HL-60 (cell line): Measurements from ENCODE around the gene CACNA1C.
A peak's percentile ranks its signal among the peaks of the same experiment; 100 is the strongest.

ENCODE experiments used
- DNase-seq, 2 experiments: peaks; one replicate each; pipeline ENCODE4 v3.0.0-alpha.2; 2010 to 2020; ENCODE audit warnings: low read depth in 1 of 2, low spot score in 1 of 2
- H3K27ac ChIP-seq: fragments of 250-450 bp; sonication (Bioruptor Pico); replicated peaks from 2 replicates; pipeline ENCODE4 v1.5.1; 2020; ENCODE audit warnings: mild to moderate bottlenecking, moderate library complexity
- H3K27me3 ChIP-seq: fragments of 250-450 bp; sonication (Bioruptor Pico); 2 replicates; pipeline ENCODE4 v1.5.1; 2021; ENCODE audit warnings: mild to moderate bottlenecking, moderate library complexity; ENCODE audit not compliant: insufficient read depth, poor library complexity, severe bottlenecking
- H3K4me3 ChIP-seq: replicated peaks from 2 replicates; pipeline ENCODE4 v1.5.1; 2011; ENCODE audit warnings: mild to moderate bottlenecking, control low read depth, low read length; ENCODE audit not compliant: insufficient read depth
- GABPA ChIP-seq: IDR thresholded peaks from 2 replicates; pipeline ENCODE4 v1.6.1; 2012; ENCODE audit warnings: low read depth
- POLR2AphosphoS5 ChIP-seq: IDR thresholded peaks from 2 replicates; pipeline ENCODE4 v1.6.1; 2012; ENCODE audit warnings: low read depth
- SPI1 ChIP-seq: IDR thresholded peaks from 2 replicates; pipeline ENCODE4 v1.6.1; 2012; ENCODE audit warnings: low read depth, mild to moderate bottlenecking, borderline replicate concordance
- TF ChIP-seq, protein P1 (sequence below): IDR thresholded peaks from one replicate; pipeline ENCODE4 v1.5.1; 2011; ENCODE audit warnings: low read length, control low read depth, inconsistent platforms; ENCODE audit not compliant: insufficient read depth
- TF ChIP-seq, protein P2 (sequence below): IDR thresholded peaks from 2 replicates; pipeline ENCODE4 v1.6.1; 2012; ENCODE audit warnings: low read depth; ENCODE audit not compliant: insufficient replicate concordance

CACNA1C gene

DNA sequence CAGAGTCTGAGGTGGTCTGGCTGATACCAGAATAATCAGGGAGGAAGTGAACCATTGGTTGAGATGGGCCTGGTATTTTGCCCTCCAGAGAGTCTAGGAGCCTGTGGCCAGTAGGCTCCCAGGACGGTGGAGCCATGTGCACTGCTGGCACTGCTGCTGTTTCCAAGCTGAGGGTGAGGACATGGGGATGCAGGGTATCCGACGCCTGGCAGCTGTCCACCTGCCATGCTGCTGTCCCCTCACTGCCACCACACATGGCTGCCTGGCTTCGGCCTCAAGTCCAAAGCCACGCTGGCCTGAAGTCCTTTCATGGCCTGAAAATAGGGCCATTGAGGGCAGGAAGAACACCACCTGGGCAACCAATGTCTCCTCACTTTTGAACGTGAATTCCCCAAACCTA lies 8.6 kb downstream of the CACNA1C start:
- H3K27ac ChIP-seq: no peak overlapping the region

DNA sequence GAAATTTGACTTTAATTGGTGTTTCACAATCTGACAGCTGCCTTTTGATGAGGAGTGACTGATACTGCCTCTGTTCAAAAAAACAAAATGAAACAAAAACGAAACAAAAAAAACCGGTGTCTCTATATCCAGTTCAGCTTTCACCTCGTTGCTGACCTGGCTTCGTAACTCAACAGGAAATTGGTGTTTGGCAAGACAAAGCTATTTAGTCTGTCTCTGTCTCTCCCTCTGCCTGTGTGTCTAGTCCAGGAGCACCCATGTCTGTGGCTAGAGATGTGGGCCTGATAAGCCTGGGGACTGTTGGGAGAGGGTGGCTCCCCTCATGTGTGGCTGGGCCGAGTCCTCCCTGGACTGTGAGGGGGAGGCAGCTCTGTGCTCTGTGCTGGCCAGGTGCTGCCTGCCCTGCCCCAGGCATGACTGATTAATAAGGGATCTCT lies 11.3 kb downstream of the CACNA1C start:
- no peak overlapping the region for H3K4me3 ChIP-seq
- H3K27me3 ChIP-seq: no peaks in the 10 kb centered on the region
- no peak for TF ChIP-seq SPI1
- TF ChIP-seq POLR2AphosphoS5: peak; percentile 52; the same call in 1 of the 2 replicates
- TF ChIP-seq, protein P1, sequence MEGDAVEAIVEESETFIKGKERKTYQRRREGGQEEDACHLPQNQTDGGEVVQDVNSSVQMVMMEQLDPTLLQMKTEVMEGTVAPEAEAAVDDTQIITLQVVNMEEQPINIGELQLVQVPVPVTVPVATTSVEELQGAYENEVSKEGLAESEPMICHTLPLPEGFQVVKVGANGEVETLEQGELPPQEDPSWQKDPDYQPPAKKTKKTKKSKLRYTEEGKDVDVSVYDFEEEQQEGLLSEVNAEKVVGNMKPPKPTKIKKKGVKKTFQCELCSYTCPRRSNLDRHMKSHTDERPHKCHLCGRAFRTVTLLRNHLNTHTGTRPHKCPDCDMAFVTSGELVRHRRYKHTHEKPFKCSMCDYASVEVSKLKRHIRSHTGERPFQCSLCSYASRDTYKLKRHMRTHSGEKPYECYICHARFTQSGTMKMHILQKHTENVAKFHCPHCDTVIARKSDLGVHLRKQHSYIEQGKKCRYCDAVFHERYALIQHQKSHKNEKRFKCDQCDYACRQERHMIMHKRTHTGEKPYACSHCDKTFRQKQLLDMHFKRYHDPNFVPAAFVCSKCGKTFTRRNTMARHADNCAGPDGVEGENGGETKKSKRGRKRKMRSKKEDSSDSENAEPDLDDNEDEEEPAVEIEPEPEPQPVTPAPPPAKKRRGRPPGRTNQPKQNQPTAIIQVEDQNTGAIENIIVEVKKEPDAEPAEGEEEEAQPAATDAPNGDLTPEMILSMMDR: no peak
- TF ChIP-seq, protein P2, sequence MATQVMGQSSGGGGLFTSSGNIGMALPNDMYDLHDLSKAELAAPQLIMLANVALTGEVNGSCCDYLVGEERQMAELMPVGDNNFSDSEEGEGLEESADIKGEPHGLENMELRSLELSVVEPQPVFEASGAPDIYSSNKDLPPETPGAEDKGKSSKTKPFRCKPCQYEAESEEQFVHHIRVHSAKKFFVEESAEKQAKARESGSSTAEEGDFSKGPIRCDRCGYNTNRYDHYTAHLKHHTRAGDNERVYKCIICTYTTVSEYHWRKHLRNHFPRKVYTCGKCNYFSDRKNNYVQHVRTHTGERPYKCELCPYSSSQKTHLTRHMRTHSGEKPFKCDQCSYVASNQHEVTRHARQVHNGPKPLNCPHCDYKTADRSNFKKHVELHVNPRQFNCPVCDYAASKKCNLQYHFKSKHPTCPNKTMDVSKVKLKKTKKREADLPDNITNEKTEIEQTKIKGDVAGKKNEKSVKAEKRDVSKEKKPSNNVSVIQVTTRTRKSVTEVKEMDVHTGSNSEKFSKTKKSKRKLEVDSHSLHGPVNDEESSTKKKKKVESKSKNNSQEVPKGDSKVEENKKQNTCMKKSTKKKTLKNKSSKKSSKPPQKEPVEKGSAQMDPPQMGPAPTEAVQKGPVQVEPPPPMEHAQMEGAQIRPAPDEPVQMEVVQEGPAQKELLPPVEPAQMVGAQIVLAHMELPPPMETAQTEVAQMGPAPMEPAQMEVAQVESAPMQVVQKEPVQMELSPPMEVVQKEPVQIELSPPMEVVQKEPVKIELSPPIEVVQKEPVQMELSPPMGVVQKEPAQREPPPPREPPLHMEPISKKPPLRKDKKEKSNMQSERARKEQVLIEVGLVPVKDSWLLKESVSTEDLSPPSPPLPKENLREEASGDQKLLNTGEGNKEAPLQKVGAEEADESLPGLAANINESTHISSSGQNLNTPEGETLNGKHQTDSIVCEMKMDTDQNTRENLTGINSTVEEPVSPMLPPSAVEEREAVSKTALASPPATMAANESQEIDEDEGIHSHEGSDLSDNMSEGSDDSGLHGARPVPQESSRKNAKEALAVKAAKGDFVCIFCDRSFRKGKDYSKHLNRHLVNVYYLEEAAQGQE: no peak
- no peak for TF ChIP-seq GABPA
- H3K27ac ChIP-seq: peak overlapping the region; percentile 34
- DNase-seq: peak in 1 of 2 experiments; percentile 68

More for the DNA sequence above, 8.6 kb downstream of the CACNA1C start:
- TF ChIP-seq, protein P2: no peak
- TF ChIP-seq POLR2AphosphoS5 (no peak), SPI1 (no peak), GABPA (no peak)
- TF ChIP-seq, protein P1: no peak
- H3K27me3 ChIP-seq: no peaks in the 10 kb centered on the region
- no peak overlapping the region for H3K4me3 ChIP-seq
- DNase-seq: no peak

DNA sequence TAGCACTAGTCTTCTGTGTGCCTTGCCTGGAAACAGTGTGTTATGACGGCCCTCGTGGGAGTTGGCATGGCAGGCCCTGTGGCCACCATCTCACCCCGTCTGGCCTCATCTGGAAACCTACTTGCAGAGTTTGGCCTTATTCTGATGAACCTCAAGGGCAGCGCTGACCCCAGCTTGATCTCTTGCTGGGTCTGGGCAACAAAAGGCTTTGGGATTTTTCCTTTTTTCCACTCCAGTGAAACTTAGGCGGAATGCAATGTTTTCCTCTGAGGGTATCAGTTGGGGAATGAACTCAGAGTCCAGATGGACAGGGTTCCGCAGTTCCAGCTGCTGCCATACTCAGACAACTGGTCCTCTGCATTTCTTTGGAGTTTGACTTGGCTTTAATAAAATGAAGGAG lies 15.9 kb downstream of the CACNA1C start:
- Histone ChIP-seq H3K27ac (no peak overlapping the region), H3K4me3 (no peak overlapping the region), H3K27me3 (no peaks in the 10 kb centered on the region)
- TF ChIP-seq SPI1 (no peak), GABPA (no peak), POLR2AphosphoS5 (no peak)
- TF ChIP-seq, protein P1: no peak
- TF ChIP-seq, protein P2: no peak
- DNase-seq: no peak
